Measurements from ENCODE around the gene IL24. TPM values are rescaled to one million over a fixed set of nuclear protein-coding genes. Genes with fewer than 3 reads are reported as not detected.

Gene IL24
- total RNA-seq, 1 donor from 2014 or later = not detected

- H3K4me3 Mint-ChIP-seq (ENCODE audit: unreplicated experiment) = no peak overlapping the region
- no peaks in the 10 kb centered on the region for H3K36me3 Mint-ChIP-seq (ENCODE audit: unreplicated experiment)
- H3K27ac Mint-ChIP-seq (ENCODE audit: unreplicated experiment) = no peak overlapping the region
- no peak for TF ChIP-seq CTCF (IDR thresholded peaks at IDR 0.05; ENCODE audit: partially characterized antibody, unreplicated experiment)
- peaks cover 2% of the 10 kb centered on the region for H3K9me3 Mint-ChIP-seq (ENCODE audit: unreplicated experiment)
- no peak for DNase-seq
- peaks cover 4% of the 10 kb centered on the region for H3K27me3 Mint-ChIP-seq (ENCODE audit: unreplicated experiment)
- no peaks in the 10 kb centered on the region for H3K4me1 Mint-ChIP-seq (ENCODE audit: low read depth, unreplicated experiment)
These were observed 42.8 kb downstream of the IL24 start for GRCh38 chr1:206939841-206940587.

GRCh38 chr1:206940588-206940936 lies 43.3 kb downstream of the IL24 start:
- Mint-ChIP-seq H3K36me3 (ENCODE audit: unreplicated experiment) (no peaks in the 10 kb centered on the region), H3K27me3 (ENCODE audit: unreplicated experiment) (peaks cover 4% of the 10 kb centered on the region)
- TF ChIP-seq CTCF (IDR thresholded peaks at IDR 0.05; ENCODE audit: partially characterized antibody, unreplicated experiment) = no peak

GRCh38 chr1:206941766-206942418 lies 44.6 kb downstream of the IL24 start:
- no peak overlapping the region for H3K27ac Mint-ChIP-seq (ENCODE audit: unreplicated experiment)
- H3K36me3 Mint-ChIP-seq (ENCODE audit: unreplicated experiment) = no peaks in the 10 kb centered on the region
- H3K9me3 Mint-ChIP-seq (ENCODE audit: unreplicated experiment) = no peaks in the 10 kb centered on the region
- no peak for DNase-seq
- H3K4me3 Mint-ChIP-seq (ENCODE audit: unreplicated experiment) = no peak overlapping the region
- no peak for TF ChIP-seq CTCF (IDR thresholded peaks at IDR 0.05; ENCODE audit: partially characterized antibody, unreplicated experiment)
- H3K27me3 Mint-ChIP-seq (ENCODE audit: unreplicated experiment) = peaks cover 4% of the 10 kb centered on the region
- H3K4me1 Mint-ChIP-seq (ENCODE audit: low read depth, unreplicated experiment) = no peaks in the 10 kb centered on the region

More at GRCh38 chr1:206940588-206940936, 43.3 kb downstream of the IL24 start:
- no peaks in the 10 kb centered on the region for H3K9me3 Mint-ChIP-seq (ENCODE audit: unreplicated experiment)
- H3K4me1 Mint-ChIP-seq (ENCODE audit: low read depth, unreplicated experiment) = no peaks in the 10 kb centered on the region
- no peak overlapping the region for H3K4me3 Mint-ChIP-seq (ENCODE audit: unreplicated experiment)
- H3K27ac Mint-ChIP-seq (ENCODE audit: unreplicated experiment) = no peak overlapping the region
- DNase-seq = no peak

- Mint-ChIP-seq H3K4me3 (ENCODE audit: unreplicated experiment) (no peak overlapping the region), H3K27me3 (ENCODE audit: unreplicated experiment) (peaks cover 4% of the 10 kb centered on the region)
These were observed 47.5 kb downstream of the IL24 start for GRCh38 chr1:206944703-206945102.

More at GRCh38 chr1:206944703-206945102, 47.5 kb downstream of the IL24 start:
- Mint-ChIP-seq H3K36me3 (ENCODE audit: unreplicated experiment) (no peaks in the 10 kb centered on the region), H3K9me3 (ENCODE audit: unreplicated experiment) (no peaks in the 10 kb centered on the region), H3K27ac (ENCODE audit: unreplicated experiment) (no peak overlapping the region), H3K4me1 (ENCODE audit: low read depth, unreplicated experiment) (no peaks in the 10 kb centered on the region)
- no peak for DNase-seq
- TF ChIP-seq CTCF (IDR thresholded peaks at IDR 0.05; ENCODE audit: partially characterized antibody, unreplicated experiment) = no peak
